B cell (primary cell): ENCODE results near the gene SIAH2. TPM values are rescaled to one million over a fixed set of nuclear protein-coding genes. Genes with fewer than 3 reads are reported as not detected.

Experiments
- ATAC-seq: fragments of 200-7000 bp; cut with Tn5 transposase; one replicate; pipeline ENCODE4 v1.10.0; 2021; ENCODE audit warnings: low read depth, mild to moderate bottlenecking, moderate number of reproducible peaks, moderate library complexity
- CTCF ChIA-PET: fragments of 350-600 bp; sonication (Branson Sonifier 250); formaldehyde crosslinking; loops from one replicate; lab custom pipeline; 2021; ENCODE audit warnings: antibody characterized with exemption, inconsistent platforms; lab: Charles Lee
- POLR2A ChIA-PET: fragments of 350-600 bp; sonication (Branson Sonifier 250); formaldehyde crosslinking; loops from one replicate; lab custom pipeline; 2021; ENCODE audit warnings: antibody characterized with exemption; lab: Charles Lee
- DNase-seq: peaks from one replicate; pipeline ENCODE4 v3.0.0; 2013
- H2AFZ ChIP-seq: 2 replicates; pipeline ENCODE4 v1.6.1; 2012; ENCODE audit warnings: mild to moderate bottlenecking, low read depth, low read length; ENCODE audit not compliant: insufficient read depth, poor library complexity, severe bottlenecking
- H3K27ac ChIP-seq, 2 donors: 1 replicate in 1 of 2; 2 replicates in 1 of 2; pipeline ENCODE4 v1.5.1; 2012 to 2013; ENCODE audit warnings: low read length in 2 of 2, mild to moderate bottlenecking in 2 of 2, moderate library complexity in 1 of 2
- H3K27me3 ChIP-seq, 4 experiments: fragments of 200-600 bp in 1 of 4; sonication (generic) in 1 of 4; replicated peaks in 1 of 4; 1 replicate in 2 of 4; 2 replicates in 2 of 4; pipeline versions ENCODE4 v1.6.1 to v1.7.0; 2013 to 2016; ENCODE audit warnings: low read length in 3 of 4, mild to moderate bottlenecking in 2 of 4, mixed read lengths in 1 of 4, moderate library complexity in 1 of 4; ENCODE audit not compliant: insufficient read depth in 4 of 4, control insufficient read depth in 3 of 4; ENCODE audit errors: control extremely low read depth in 1 of 4
- H3K36me3 ChIP-seq, 2 experiments: replicated peaks in 1 of 2; 1 replicate in 1 of 2; 2 replicates in 1 of 2; pipeline versions ENCODE4 v1.6.1 to v1.7.1; 2013; ENCODE audit warnings: low read length in 1 of 2; ENCODE audit not compliant: insufficient read depth in 2 of 2, control insufficient read depth in 1 of 2; ENCODE audit errors: control extremely low read depth in 1 of 2, extremely low read depth in 1 of 2
- H3K4me1 ChIP-seq, 2 donors: fragments of 200-600 bp in 1 of 2; sonication (generic) in 1 of 2; 1 replicate in 1 of 2; 2 replicates in 1 of 2; pipeline versions ENCODE4 v1.5.1 to v1.6.1; 2013 to 2017; ENCODE audit warnings: low read length in 2 of 2; ENCODE audit not compliant: control insufficient read depth in 2 of 2, insufficient read depth in 2 of 2
- H3K4me2 ChIP-seq: replicated peaks from 2 replicates; pipeline ENCODE3; 2012; ENCODE audit warnings: mild to moderate bottlenecking, low read depth, low read length; ENCODE audit not compliant: poor library complexity, severe bottlenecking
- H3K4me3 ChIP-seq, 5 experiments: fragments of 200-600 bp in 1 of 5; sonication (generic) in 1 of 5; 1 replicate in 3 of 5; 2 replicates in 2 of 5; pipeline versions ENCODE4 v1.5.1 to v1.7.0; 2011 to 2016; ENCODE audit warnings: low read length in 4 of 5, mild to moderate bottlenecking in 4 of 5, low read depth in 2 of 5, control low read depth in 1 of 5, moderate library complexity in 1 of 5; ENCODE audit not compliant: insufficient read depth in 1 of 5; ENCODE audit errors: control extremely low read depth in 1 of 5, extremely low read depth in 1 of 5
- H3K79me2 ChIP-seq: fragments of 200-600 bp; sonication (generic); one replicate; pipeline ENCODE4 v1.6.0; 2016; ENCODE audit warnings: low read length; ENCODE audit not compliant: control insufficient read depth, insufficient read depth
- H3K9ac ChIP-seq: fragments of 200-600 bp; sonication (generic); 2 replicates; pipeline ENCODE4 v1.6.1; 2017; ENCODE audit warnings: mild to moderate bottlenecking, low read length, moderate library complexity
- H3K9me3 ChIP-seq, 3 donors: one replicate each; pipeline versions ENCODE4 v1.6.1 to v1.7.1; 2013; ENCODE audit warnings: low read length in 2 of 3; ENCODE audit not compliant: control insufficient read depth in 2 of 3, insufficient read depth in 1 of 3; ENCODE audit errors: control extremely low read depth in 1 of 3
- H4K20me1 ChIP-seq: 2 replicates; pipeline ENCODE4 v1.6.0; 2012; ENCODE audit warnings: mild to moderate bottlenecking, low read length; ENCODE audit not compliant: insufficient read depth, control insufficient read depth, poor library complexity, severe bottlenecking
- H3K27ac Mint-ChIP-seq: one replicate; pipeline ENCODE4 v1.8.0; 2021; ENCODE audit warnings: mixed read lengths
- H3K27me3 Mint-ChIP-seq: one replicate; pipeline ENCODE4 v1.8.0; 2021; ENCODE audit warnings: mixed read lengths
- H3K4me1 Mint-ChIP-seq: one replicate; pipeline ENCODE4 v1.8.0; 2021; ENCODE audit warnings: mixed read lengths
- H3K4me3 Mint-ChIP-seq: one replicate; pipeline ENCODE4 v1.8.0; 2021; ENCODE audit warnings: mixed read lengths
- H3K9me3 Mint-ChIP-seq: one replicate; pipeline ENCODE4 v1.8.0; 2022; ENCODE audit warnings: mixed read lengths; ENCODE audit not compliant: insufficient read depth
- CTCF ChIP-seq: fragments of 200-600 bp; IDR thresholded peaks from one replicate; pipeline ENCODE4 v1.8.0; 2022; ENCODE audit warnings: antibody characterized with exemption, mild to moderate bottlenecking
- EZH2 ChIP-seq: IDR thresholded peaks from 2 replicates; pipeline ENCODE4 v1.6.1; 2012; ENCODE audit warnings: borderline replicate concordance, low read depth, mild to moderate bottlenecking, moderate library complexity, low read length; ENCODE audit not compliant: insufficient read depth, poor library complexity, severe bottlenecking
- WGBS: methylation state at CpG from one replicate; pipeline ENCODE4 v1.1.5; 2013; ENCODE audit warnings: missing lambda C conversion rate; ENCODE audit not compliant: insufficient coverage; 5-methylcytosine and 5-hydroxymethylcytosine counted together
- intact Hi-C: fragments of 100-400 bp; cut with micrococcal nuclease; formaldehyde crosslinking; loops from one replicate; pipeline ENCODE4 v1.10.0; 2022
- polyA plus RNA-seq: library from polyadenylated mRNA; depleted of rRNA; stranded (reverse); fragments of >200 nt; gene quantifications from 2 replicates; pipeline ENCODE4 v1.2.3, GENCODE V29; 2012
- total RNA-seq, 2 donors: library from RNA; stranded (reverse); fragments of 120-200 nt in 1 of 2; gene quantifications; 1 replicate in 1 of 2; 2 replicates in 1 of 2; pipeline versions ENCODE4 v1.2.3 to v1.2.4, GENCODE V29; 2013 to 2022

Gene SIAH2
- total and polyA plus RNA-seq, 2 donors (not counting 1 experiment from before 2014, with no cell fraction given) = 22.3 to 83.4 TPM

- Mint-ChIP-seq H3K4me1 (peaks cover 88% of the 10 kb centered on the region), H3K27me3 (no peaks in the 10 kb centered on the region), H3K4me3 (peak overlapping the region; percentile 26), H3K9me3 (no peaks in the 10 kb centered on the region), H3K27ac (peak overlapping the region; percentile 32)
- ChIA-PET CTCF (interaction anchor here (0.7 to 1.3 kb wide), 3 partner anchors 14 to 328 kb away, joined by 3 to 6 read pairs (median 4); no protein-coding TSS in a partner anchor), POLR2A (no interaction called here)
- no peak overlapping the region for H3K9ac ChIP-seq
- H3K27me3 ChIP-seq = no peaks in the 10 kb centered on the region
- peaks cover 52 to 54% of the 10 kb centered on the region in 2 donors for H3K4me1 ChIP-seq
- TF ChIP-seq CTCF (no peak), EZH2 (no peak)
- peak overlapping the region; percentile 12 for H3K4me2 ChIP-seq
- H2AFZ ChIP-seq = no peak overlapping the region
- intact Hi-C loops = no loop called here
- H3K79me2 ChIP-seq = peaks cover 91% of the 10 kb centered on the region
- no CpG with 5 or more reads among the region's 5 CpGs for WGBS
- no peaks in the 10 kb centered on the region for H3K9me3 ChIP-seq
- no peaks in the 10 kb centered on the region for H3K36me3 ChIP-seq
- H3K4me3 ChIP-seq = no peak overlapping the region
- ATAC-seq = no peak
- H4K20me1 ChIP-seq = peaks cover 96% of the 10 kb centered on the region
- no peak overlapping the region for H3K27ac ChIP-seq
- no peak for DNase-seq
These were observed 14.9 kb downstream of the SIAH2 start for GRCh38 chr3:150747886-150748683.
